NCI-H1694 treated with DMSO at 0.1 percent for 48 hours (cell line): ENCODE measurements around the gene ZBTB49.

Source experiments
- DNase-seq: peaks from one replicate; lab custom pipeline; 2025; lab: John Stamatoyannopoulos, UW

ZBTB49 gene

GRCh38 chr4:4358093-4358854 lies 68.2 kb downstream of the ZBTB49 start:
- DNase-seq: no peak

DNA sequence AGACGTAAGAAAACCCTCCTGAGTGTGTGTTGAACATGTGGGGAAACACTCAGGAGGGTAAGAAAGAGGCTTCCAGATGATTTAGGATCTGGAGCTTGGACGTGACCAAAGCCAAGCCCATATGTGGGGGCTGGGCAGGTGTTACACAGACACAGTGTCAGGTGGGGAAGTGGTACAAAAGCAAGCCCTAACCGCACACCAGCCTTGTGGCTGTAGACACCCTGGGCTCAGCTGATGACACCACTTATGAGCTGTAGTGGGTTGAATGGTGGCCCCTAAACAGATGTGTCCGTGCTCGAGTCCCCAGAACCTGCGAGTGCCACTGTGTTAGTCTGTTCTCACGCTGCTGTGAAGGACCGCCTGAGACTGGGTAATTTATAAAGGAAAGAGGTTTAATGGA lies 71.8 kb downstream of the ZBTB49 start:
- no peak for DNase-seq

- no peak for DNase-seq
Measured at GRCh38 chr4:4362991-4363697, 73.1 kb downstream of the ZBTB49 start.

GRCh38 chr4:4364061-4364460 lies 74.0 kb downstream of the ZBTB49 start:
- DNase-seq: no peak

GRCh38 chr4:4364486-4365208 lies 74.6 kb downstream of the ZBTB49 start:
- no peak for DNase-seq

- DNase-seq: no peak
Measured at GRCh38 chr4:4368809-4369580, 78.9 kb downstream of the ZBTB49 start.
